ENCODE results near the gene TPD52L2.

TPD52L2 gene

DNA sequence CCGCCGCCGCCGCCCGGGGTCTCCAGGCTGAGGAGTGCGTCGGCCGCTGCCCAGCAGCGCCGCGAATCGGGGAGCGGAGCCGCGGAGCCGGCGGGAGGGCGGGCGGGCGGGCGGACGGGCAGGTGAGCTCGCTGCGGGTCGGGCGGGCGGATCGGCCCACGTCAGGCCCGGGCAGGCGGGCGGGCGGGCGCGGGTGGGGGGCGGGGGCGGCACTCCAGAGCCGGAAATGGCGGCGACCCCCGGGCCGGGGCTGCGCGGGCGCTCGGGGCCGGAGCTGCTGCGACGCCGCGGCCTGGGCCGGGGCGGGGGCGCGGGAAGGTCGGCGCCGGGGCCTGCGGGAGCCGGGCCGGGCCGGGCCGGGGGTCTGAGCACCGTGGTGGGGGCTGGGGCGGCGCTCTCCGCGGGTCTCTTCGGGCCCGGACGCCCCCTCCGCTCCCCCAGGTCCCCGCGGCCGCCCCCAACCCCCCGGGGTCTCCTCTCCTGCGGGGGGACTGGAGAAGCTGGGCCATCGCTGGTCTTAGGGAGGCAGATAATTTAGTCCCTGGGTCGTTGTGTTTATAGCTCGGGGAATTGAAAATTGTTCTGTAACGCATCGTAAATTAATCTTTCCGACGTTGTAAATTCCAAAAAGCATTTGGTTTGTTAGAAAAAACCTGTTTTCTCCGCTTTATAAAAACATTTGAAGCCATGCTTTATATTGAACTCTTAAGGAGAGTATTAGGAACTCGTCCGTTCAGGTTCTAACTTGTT lies 30.3 kb downstream of the TPD52L2 start:
- peak overlapping the region; percentile 86 for H3K27ac ChIP-seq (replicated peaks)
- no peaks in the 10 kb centered on the region for H3K27me3 ChIP-seq (ENCODE audit: insufficient read depth, poor library complexity, severe bottlenecking)
- peak overlapping the region; percentile 72 for H3K4me3 ChIP-seq (replicated peaks; ENCODE audit: insufficient read depth, low read length)
- DNase-seq (ENCODE audit: low read depth in 1 of 2, low spot score in 1 of 2), result no peak
- TF ChIP-seq, protein P1, sequence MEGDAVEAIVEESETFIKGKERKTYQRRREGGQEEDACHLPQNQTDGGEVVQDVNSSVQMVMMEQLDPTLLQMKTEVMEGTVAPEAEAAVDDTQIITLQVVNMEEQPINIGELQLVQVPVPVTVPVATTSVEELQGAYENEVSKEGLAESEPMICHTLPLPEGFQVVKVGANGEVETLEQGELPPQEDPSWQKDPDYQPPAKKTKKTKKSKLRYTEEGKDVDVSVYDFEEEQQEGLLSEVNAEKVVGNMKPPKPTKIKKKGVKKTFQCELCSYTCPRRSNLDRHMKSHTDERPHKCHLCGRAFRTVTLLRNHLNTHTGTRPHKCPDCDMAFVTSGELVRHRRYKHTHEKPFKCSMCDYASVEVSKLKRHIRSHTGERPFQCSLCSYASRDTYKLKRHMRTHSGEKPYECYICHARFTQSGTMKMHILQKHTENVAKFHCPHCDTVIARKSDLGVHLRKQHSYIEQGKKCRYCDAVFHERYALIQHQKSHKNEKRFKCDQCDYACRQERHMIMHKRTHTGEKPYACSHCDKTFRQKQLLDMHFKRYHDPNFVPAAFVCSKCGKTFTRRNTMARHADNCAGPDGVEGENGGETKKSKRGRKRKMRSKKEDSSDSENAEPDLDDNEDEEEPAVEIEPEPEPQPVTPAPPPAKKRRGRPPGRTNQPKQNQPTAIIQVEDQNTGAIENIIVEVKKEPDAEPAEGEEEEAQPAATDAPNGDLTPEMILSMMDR (IDR thresholded peaks at IDR 0.05; ENCODE audit: insufficient read depth, low read length), result no peak
- no peak for TF ChIP-seq GABPA (IDR thresholded peaks at IDR 0.05; ENCODE audit: low read depth)
- TF ChIP-seq POLR2AphosphoS5 (IDR thresholded peaks at IDR 0.05; ENCODE audit: low read depth), result no peak
- TF ChIP-seq, protein P2, sequence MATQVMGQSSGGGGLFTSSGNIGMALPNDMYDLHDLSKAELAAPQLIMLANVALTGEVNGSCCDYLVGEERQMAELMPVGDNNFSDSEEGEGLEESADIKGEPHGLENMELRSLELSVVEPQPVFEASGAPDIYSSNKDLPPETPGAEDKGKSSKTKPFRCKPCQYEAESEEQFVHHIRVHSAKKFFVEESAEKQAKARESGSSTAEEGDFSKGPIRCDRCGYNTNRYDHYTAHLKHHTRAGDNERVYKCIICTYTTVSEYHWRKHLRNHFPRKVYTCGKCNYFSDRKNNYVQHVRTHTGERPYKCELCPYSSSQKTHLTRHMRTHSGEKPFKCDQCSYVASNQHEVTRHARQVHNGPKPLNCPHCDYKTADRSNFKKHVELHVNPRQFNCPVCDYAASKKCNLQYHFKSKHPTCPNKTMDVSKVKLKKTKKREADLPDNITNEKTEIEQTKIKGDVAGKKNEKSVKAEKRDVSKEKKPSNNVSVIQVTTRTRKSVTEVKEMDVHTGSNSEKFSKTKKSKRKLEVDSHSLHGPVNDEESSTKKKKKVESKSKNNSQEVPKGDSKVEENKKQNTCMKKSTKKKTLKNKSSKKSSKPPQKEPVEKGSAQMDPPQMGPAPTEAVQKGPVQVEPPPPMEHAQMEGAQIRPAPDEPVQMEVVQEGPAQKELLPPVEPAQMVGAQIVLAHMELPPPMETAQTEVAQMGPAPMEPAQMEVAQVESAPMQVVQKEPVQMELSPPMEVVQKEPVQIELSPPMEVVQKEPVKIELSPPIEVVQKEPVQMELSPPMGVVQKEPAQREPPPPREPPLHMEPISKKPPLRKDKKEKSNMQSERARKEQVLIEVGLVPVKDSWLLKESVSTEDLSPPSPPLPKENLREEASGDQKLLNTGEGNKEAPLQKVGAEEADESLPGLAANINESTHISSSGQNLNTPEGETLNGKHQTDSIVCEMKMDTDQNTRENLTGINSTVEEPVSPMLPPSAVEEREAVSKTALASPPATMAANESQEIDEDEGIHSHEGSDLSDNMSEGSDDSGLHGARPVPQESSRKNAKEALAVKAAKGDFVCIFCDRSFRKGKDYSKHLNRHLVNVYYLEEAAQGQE (IDR thresholded peaks at IDR 0.05; ENCODE audit: insufficient replicate concordance, low read depth), result no peak
- no peak for TF ChIP-seq SPI1 (IDR thresholded peaks at IDR 0.05; ENCODE audit: borderline replicate concordance, low read depth)

DNA sequence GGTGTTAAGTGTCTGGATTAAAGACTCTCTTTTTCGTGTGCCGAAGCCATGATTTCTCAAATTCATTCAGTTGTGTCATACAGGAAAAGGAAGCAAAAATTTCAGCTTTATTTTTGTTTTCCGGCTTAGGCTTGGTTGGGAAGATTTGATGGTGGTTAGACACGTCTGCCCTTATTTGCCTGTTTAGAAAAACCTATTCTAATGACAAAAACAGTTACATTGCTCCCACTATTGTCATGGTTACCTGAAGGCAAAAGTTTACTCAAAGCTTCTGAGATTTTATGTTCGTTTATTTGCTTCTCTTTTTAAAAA lies 30.8 kb downstream of the TPD52L2 start:
- H3K4me3 ChIP-seq (replicated peaks; ENCODE audit: insufficient read depth, low read length), result peak overlapping the region; percentile 72
- TF ChIP-seq SPI1 (IDR thresholded peaks at IDR 0.05; ENCODE audit: borderline replicate concordance, low read depth), result no peak
- TF ChIP-seq GABPA (IDR thresholded peaks at IDR 0.05; ENCODE audit: low read depth), result no peak
- TF ChIP-seq, protein P2 (IDR thresholded peaks at IDR 0.05; ENCODE audit: insufficient replicate concordance, low read depth), result no peak
- TF ChIP-seq, protein P1 (IDR thresholded peaks at IDR 0.05; ENCODE audit: insufficient read depth, low read length), result no peak
- TF ChIP-seq POLR2AphosphoS5 (IDR thresholded peaks at IDR 0.05; ENCODE audit: low read depth), result no peak
- peak overlapping the region; percentile 86 for H3K27ac ChIP-seq (replicated peaks)
- no peak for DNase-seq (ENCODE audit: low read depth in 1 of 2, low spot score in 1 of 2)
- no peaks in the 10 kb centered on the region for H3K27me3 ChIP-seq (ENCODE audit: insufficient read depth, poor library complexity, severe bottlenecking)

DNA sequence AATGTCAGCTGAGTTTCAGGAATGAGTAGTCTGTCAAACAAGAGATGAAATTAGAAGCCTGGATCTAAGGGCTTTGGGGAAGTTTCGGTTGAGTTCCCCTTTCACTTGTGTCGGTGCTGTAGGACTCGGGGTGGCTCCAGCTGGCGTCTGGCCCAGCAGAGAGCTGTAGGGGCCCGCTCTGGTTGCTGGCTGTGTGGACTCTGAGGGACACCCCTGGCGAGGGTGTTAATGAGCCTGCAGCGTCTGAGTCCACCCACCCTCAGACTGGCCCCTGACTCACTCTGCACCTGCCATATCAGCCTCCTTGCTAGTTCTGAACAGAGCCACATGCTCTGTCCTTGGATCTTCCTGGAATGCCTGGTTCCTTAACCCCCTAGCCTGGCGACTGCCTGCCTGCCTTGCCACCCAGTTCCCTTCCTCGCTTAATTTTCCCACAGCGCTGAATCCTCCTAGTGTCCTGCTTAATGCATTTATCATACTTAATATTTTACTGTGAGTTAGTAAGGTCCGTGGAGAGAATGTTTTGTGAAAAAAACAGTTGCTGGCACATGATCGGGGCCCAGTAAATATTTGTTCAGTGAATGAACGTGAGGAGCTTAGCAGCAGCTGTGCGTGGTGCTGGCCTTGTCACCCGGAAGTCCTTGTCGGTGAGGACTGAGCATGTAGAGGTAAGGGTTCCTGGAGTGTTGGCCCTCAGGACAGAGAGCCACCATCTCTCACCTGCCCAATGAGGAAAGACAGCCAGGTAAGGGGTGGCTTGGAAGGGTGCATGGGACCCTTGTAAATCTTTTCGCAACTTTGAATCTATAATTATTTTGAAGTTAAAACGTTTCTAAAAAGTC lies 31.4 kb downstream of the TPD52L2 start:
- Histone ChIP-seq H3K27me3 (ENCODE audit: insufficient read depth, poor library complexity, severe bottlenecking) (no peaks in the 10 kb centered on the region), H3K27ac (replicated peaks) (peak overlapping the region; percentile 86), H3K4me3 (replicated peaks; ENCODE audit: insufficient read depth, low read length) (peak overlapping the region; percentile 72)
- TF ChIP-seq POLR2AphosphoS5 (IDR thresholded peaks at IDR 0.05; ENCODE audit: low read depth) (peak; percentile 29; the same call in 1 of the 2 replicates), SPI1 (IDR thresholded peaks at IDR 0.05; ENCODE audit: borderline replicate concordance, low read depth) (peak; percentile 86; the same call in 1 of the 2 replicates), GABPA (IDR thresholded peaks at IDR 0.05; ENCODE audit: low read depth) (no peak)
- TF ChIP-seq, protein P2 (IDR thresholded peaks at IDR 0.05; ENCODE audit: insufficient replicate concordance, low read depth), result peak; percentile 11
- TF ChIP-seq, protein P1 (IDR thresholded peaks at IDR 0.05; ENCODE audit: insufficient read depth, low read length), result no peak
- peak; percentile 65 to 82 for DNase-seq (ENCODE audit: low read depth in 1 of 2, low spot score in 1 of 2)

All from HL-60 (cell line).